PC-9 (cell line): ENCODE results near the gene C6orf58.

Experiments
- CTCF ChIP-seq: fragments of 200-600 bp; sonication (generic); conservative IDR thresholded peaks from 2 replicates; pipeline ENCODE4 v1.6.1; 2017; ENCODE audit warnings: mixed run types, antibody characterized with exemption, mild to moderate bottlenecking, moderate library complexity
- EZH2 ChIP-seq: fragments of 200-600 bp; sonication (generic); IDR thresholded peaks from 2 replicates; pipeline ENCODE4 v1.8.0; 2017; ENCODE audit warnings: antibody characterized with exemption, low read depth

GRCh38 chr6:127590344-127590743 is 13.4 kb downstream of the C6orf58 start:
- TF ChIP-seq CTCF (no peak), EZH2 (no peak)
